HG02623 (cell line): ENCODE measurements around the gene RSPO3.

ENCODE experiments used
- ATAC-seq: cut with Tn5 transposase; IDR thresholded peaks from one replicate; pipeline ENCODE4 v1.9.1; 2021; ENCODE audit warnings: moderate library complexity; ENCODE audit not compliant: unreplicated experiment

The RSPO3 gene

DNA sequence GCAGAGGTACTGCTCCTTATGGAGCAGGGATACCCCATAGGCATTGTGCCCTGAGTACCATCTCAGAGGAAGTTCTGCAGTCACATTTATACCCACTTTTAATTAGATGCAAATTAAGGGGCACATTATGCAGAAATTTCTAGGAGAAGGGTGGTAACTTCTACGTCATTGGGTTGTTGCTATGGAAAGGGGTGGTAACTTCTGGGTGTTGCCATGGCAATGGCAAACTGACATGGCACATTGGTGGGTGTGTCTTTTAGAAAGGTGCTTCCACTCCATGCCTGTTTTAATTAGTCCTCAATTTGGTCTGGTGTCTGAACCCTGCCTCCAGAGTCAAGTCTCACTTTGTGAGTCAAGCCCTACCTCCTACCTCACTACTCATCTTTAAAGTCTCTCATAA is 42.0 kb downstream of the RSPO3 start:
- ATAC-seq = no peak

DNA sequence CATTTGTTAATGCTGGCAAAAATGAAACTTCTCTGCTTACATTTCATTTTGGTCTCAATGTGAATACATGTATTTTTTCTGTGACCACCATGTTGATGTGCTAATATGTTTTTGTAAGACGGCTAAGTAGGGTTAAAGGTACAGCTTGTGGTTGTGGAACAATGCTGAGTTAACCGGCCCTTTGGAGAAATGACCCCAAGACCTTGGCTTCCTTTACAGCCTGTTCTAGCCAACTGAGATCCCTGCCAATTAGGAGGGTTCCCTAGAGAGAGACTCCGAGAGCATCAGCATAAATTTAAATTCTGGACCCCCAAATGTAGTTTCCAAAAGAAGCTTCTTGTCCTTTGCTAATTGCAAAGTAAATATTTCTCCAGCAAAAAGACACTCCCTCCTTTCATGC is 44.4 kb downstream of the RSPO3 start:
- ATAC-seq = no peak

DNA sequence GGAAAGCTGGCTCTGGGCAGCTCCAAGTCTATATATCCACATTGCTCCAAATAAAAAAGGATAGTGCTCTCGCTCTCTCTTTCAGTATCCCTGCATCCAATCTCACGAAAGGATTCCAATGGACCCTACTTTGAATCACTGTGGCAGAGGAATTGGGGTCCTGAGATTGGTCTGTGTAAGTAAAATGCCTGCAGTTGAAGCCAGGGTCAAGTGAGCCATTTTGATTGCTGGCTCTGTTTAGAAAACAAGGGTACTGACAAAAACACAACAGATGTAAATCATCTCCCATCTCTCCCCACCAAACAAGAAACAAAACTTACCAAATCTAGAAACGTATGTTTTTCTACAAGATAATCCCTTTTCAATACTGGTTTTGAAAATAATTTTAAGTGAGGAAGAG is 45.6 kb downstream of the RSPO3 start:
- ATAC-seq = no peak

DNA sequence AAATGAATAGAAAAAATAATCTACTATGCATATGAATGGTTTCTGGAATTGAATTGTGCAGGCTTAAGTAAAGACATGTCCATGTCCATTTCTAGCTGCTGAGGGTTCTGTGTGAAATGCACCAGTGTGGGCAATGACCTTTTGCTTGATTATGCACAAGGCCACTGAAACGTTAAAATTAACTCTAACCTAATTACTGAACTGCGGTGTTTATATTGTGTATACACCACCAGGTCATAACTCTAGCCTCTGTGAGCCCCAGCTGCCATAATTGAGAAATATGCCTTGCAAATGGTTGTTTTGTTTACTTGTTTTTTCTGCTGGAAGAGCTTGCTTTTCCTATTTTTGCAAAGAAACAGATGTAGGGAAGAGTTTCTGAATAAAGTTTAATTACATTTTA is 46.1 kb downstream of the RSPO3 start:
- no peak for ATAC-seq

DNA sequence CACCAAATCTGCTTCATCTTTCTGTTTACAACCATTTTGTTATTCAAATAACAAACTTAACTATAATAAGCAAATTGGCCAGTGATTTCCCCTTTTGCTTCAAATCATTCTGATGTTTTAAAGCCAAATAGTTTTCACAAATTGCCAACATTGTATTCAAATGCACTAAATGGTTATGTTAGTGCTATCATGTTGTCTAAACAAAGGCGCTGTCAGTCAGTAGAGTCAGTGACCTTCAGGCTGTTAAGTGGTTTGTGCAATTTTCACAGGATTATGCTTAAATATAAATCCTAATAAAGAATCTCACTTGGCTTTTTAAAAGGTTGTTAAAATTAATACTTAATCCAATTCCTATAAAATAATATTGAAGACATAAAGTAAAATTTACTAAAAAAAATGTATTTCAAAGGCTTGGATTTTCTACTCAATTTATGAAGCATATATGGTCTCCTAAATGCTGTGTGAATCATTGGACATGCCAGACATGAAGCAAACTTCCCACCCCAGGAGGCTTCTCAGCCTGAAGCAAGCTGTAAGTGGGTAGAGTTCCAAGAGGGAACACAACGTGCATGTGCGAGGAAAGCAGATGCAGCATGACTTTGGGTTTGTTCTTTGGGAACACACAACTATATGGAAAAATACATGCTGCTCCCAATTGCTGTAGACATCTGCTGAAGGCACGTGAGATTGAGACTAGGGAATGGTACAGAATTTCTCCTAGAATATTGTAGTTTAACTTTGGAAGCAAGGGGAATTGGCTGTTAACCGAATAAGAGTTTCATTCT is 54.9 kb downstream of the RSPO3 start:
- ATAC-seq = no peak

DNA sequence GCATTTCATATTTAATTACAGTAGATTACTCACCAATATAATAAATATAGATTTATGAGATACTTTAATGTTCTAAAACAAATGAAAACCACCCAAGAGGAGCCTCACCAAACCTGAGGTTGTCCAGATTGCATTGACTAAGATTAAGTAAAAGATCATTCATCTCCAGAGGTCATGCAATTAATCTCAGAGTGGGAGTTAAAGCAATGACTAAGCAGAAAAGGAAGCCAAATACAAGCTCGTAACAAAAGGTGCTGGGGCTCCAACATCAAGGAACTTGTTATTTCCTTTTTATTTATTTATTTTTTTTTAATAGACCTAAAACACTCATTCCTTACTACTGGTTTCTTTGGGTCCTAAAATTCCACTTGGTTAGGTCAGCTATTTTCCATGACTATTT is 57.7 kb downstream of the RSPO3 start:
- ATAC-seq = no peak

DNA sequence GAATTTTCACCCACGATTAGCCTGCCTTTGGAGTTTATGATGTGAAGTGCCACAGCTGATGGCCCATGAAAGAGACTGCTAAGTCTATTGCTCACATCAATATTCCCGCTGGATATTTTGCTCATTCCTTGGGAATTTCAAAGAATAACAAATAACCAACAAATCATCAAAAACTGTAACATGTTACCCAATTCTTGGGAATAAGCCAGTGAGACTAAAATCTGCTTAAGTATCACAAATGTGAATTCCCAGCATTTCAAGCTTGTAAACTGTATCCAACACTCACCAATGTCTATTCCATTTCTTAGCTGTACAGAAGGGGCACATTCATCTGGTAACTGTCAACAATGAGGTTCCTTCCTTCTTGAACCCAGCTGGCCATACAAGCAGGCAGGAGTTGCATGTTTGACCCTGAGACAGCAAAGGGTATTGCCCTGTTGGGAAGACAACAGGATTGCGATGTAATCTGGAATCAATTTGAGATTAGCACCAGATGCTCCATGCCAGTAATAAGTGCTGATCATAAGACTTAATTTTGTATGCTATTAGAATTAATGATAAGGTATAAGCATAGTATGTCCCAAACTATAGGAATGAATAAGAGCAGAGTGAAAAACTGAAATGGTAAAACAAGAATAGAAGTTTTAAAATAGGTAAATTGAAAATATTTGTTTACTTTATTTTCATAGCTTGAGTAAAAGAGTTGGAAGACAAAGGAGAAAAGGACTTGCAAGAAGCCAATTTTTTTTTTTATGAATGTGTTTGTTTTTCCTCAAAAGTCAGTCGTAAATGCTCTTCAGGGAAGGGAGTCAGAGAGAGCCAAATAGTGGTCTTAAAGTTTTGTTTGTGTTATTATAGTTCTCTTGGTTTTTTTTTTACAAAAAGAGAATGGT is 58.8 kb downstream of the RSPO3 start:
- no peak for ATAC-seq

DNA sequence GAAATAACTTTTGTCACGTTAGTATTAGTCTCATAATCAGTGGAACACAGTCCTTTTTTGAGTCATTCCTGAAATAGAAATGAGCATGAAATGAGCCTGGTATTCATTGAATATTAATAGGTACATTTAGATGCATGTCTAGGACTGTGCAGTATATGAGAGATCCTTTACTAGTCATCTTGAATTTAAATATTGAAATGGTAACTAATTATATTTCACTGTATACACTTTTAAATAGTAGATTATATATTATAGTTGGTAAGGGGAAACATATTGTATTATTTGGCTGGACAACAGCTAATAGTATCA is 59.4 kb downstream of the RSPO3 start:
- ATAC-seq = no peak

DNA sequence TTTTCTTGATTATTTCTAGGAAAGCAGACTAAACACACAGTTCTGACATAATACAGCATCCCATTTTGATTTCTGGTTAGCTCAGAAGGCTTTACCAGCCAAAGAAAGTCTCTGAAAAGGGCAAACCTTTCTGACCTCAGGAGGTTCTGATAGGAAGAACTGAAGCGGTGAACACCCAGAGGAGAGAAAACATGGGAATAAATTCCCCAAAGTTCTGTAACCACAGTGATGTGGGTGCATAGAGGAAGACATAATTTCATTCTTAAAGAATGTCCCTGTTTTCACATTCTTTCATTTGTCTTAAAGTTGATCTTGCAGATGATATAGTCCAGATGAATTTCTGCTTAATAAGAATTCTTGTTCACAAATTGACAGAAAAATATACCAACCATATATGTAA is 60.3 kb downstream of the RSPO3 start:
- no peak for ATAC-seq

DNA sequence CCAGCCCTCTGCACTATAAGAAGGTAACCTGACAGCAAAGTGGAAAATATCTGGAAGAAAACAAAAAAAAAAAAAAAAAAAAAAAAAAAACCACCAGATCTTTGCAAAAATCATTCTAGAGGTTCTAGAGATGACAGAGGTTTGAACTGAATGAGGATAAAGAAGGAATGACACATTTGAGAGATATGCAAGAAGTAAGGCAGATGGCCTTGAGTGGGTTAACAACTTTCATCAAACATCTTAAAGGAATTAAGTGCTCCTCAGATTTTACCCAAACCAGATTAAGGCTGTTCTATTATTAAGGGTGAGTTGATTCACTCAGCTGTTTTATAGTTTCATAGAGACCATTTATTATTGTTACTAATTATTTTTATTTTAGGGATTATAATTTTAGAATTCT is 62.0 kb downstream of the RSPO3 start:
- ATAC-seq = no peak

DNA sequence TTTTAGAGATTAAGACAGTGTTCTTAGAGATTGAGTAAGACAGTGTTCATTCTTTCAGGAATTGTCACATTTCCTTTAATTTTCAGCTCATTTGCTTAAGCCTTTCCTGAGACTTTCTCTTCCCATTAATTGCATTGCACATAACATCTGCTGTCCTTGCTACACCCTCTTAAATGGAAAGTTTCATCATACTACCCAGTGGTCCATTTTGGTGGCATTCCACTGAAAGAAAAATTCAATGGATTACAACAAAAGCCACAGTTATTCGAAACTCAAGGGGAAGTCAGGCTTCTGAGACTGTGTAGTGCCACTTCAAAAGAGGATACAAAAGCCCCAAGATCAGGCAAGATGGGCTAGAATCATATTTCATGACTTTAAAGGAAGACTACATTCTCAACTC is 64.0 kb downstream of the RSPO3 start:
- no peak for ATAC-seq

DNA sequence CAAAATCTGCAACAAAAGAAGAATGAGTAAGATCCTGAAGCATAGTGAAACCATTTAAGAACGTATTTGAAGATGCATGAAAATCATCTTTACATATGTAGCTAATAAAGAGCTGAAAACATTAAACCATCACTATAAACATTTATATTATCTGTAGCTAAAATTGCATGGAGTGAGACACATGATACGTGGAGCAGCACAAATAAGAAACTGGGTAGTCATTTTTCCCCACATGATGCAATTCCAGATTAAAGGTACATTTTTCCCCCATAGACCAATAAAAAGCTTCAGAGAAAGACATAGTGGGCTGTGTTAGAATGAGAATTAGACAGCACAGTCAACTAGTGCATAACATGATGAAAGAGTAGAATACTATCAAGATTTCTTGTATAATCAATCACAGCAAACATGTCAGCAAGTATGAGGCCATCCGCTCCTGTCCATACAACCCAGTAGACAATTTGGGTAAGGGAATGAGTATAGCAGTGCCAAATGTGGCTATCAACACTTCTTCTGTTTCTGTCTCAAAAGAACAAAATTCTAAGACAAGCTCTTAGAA is 67.0 kb downstream of the RSPO3 start:
- ATAC-seq = no peak

DNA sequence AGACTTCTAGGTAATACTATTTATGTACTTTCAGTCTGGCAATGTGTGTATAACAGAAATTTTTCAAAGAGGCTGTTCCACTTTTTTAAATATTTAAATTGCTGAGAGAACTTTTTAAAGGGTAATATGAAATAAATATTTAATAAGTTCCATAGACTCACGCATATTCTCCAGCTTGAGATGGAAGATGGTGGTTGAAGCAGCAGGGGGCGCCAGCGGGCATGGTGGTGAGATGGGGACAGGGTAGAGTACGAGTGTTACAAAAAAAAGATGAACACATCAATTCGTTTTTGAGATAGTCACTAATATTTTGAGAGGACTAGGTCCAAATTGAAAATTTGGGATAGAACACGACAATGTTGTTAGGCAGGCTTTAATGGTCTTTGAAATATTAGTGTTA is 68.4 kb downstream of the RSPO3 start:
- ATAC-seq = peak; percentile 62

DNA sequence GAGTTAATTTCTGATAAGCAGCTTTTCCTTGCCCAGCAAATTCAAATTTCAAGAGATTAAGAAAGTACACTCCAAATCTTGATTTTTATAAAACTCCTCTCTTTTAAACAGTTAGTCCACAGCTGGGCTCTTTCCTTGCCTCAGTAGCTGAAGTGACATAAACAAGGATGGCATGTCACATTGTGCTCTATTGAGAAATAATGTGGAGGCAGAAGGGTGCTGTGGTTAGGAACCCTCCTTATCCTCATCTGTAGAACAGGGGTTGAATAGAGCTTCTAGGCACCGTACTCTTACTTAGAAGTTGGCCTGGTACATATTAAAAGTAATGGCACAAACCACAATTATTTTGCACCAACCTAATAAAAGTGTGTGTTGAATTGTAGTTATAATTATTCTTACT is 70.3 kb downstream of the RSPO3 start:
- ATAC-seq = no peak

DNA sequence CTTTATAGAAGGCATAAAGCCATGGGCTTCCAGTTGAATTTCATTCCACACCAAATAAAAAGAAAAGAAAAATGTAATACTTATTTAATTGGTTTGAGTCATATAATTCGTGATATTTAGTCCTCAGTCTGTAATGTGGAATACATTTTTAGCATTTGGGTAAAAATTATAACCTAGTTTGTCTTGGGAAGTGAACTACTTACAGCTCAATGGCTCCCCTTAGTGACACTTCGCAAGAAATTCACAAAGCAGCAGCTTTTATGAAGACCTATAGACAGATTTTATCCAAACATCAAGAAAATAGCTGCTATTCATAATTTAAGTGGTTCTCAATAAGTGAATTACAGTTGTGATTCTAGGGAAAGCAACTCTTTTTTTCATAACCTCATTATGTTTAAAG is 72.1 kb downstream of the RSPO3 start:
- peak; percentile 49 for ATAC-seq

DNA sequence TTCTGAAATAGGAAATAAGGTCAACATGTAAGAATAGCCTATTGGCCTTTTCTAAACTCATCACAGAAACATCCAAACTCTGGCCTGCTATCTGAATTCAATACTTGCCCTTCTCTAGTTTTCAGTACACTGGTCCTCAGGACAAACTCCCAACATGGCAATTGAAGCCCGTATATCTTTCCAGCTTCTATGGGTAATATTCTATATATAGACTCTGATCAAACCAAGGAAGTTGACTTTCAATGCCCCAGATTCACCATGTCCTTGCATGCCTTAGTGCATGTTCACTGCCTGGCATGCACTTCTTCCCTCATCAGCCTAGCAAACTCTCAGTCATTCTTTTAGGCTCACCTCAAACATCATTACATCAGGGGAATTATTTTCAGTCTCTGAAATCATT is 73.2 kb downstream of the RSPO3 start:
- ATAC-seq = no peak

DNA sequence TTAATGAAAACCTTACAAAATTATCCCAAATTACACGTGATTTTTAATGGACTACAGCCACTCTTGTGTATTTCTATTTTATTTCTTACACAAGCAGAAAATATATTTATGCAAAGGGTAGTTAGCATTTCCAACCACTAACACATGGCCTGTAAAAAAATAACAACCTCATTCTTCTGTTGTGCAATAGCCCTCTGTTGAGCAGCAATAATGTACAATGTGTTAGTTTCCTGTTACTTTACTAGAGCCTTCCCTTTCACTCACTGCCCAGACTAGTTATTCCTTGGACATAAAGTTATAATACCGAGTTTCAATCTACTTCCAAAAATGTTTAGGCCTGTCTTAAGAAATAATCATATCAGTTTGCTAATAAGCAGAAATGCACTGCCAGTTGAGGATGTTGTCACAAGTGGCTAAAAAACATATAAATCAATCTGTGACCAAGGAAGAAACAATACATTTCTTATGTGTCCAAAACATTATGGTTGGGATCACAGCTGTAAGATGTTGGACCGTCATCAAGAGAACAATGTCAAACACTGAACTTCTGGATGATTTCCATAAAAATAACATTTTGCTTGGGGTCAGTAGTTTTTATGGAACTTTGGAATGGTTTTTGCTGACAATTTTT is 74.6 kb downstream of the RSPO3 start:
- ATAC-seq = no peak

DNA sequence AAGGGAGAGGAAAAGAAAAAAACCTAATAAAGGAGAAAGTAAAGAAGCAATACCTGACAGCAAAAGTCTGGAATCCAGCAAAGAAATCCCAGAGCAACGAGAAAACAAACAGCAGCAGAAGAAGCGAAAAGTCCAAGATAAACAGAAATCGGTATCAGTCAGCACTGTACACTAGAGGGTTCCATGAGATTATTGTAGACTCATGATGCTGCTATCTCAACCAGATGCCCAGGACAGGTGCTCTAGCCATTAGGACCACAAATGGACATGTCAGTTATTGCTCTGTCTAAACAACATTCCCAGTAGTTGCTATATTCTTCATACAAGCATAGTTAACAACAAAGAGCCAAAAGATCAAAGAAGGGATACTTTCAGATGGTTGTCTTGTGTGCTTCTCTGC is 77.4 kb downstream of the RSPO3 start:
- no peak for ATAC-seq

DNA sequence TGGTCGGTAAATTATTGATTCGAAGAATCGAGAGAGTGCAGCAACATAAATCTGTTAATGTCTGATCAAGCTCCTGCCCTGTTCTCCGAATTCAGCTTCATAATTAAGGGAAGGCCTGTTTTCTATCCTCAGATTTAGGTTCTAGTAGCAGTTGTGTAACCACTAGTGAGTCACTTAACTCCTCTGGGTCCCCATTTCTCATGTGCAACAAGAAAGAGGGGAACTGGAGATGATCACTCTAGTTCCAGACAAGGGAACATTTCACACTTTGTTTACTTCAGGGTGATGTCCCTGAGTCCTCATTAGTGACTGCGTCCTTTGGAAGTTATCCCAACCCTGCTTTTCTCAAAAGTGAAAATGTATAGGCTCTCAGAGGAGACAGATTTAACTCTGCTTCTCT is 80.1 kb downstream of the RSPO3 start:
- ATAC-seq = no peak

DNA sequence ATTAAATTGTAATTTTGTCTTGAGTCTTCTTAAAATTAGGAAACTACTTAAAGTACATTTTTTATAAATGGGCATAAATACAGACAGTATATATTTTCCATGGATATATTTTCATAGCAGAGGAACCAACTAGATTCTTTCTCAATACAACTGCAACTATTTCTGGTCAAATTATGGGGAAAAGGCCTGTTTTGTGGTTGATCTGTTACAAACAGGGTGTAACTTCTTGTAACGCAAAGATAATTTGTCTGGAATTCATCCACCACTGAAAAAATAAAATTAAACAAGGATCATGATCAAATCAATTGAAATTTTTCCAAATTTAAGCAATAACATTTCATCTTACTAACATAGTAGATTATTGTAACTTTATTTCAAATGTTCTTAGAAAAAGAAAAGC is 81.0 kb downstream of the RSPO3 start:
- no peak for ATAC-seq

DNA sequence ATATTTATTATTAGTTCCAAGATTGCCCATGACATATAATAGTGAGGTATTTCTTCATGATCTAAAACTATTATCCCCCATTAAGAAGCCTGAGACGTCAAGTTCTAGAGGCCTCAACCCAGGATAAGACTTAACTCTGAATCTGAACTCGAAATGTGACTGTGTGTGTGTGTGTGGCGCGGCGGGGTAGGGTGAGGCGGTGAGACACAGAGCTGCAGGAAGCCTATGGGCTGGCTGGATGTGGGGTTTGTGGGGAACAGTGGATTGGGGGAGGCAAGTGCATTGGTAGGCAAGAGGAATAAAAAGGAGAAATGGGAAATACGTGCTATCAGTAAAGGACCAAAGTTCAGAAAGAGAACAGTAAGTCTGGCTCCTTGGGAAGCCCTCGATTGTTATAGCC is 81.6 kb downstream of the RSPO3 start:
- ATAC-seq = no peak

DNA sequence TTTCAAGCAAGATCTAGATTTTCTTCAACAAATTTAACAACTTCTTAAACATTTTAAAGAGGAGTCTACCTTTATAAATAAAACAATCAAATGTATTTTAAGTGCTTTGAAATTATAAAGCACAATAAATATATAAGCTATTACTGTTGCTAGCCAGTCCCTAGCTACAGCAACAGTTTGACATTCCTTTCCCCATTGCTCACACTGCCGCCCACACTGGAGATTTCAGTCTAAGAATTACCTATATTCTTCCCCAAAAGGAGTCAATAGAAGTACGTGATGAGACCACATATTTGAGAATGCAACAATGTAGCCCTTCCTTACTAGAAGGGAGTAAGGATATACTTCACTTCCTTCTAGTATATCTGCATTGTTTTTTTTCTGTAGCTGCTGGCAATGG is 82.8 kb downstream of the RSPO3 start:
- no peak for ATAC-seq
